SJCRH30 (cell line): ENCODE results near the gene MITF. TPM values are rescaled to one million over a fixed set of nuclear protein-coding genes. Genes with fewer than 3 reads are reported as not detected.

Experiments used
- DNase-seq, 2 experiments: peaks; one replicate each; pipeline ENCODE4 v3.0.0-alpha.2; 2015 to 2020
- H3K27ac ChIP-seq: fragments of 250-450 bp; sonication (Bioruptor Pico); 2 replicates; pipeline ENCODE4 v1.5.1; 2020; ENCODE audit warnings: mild to moderate bottlenecking, moderate library complexity
- H3K27me3 ChIP-seq: fragments of 250-450 bp; sonication (Bioruptor Pico); 2 replicates; pipeline ENCODE4 v1.5.1; 2020; ENCODE audit warnings: mild to moderate bottlenecking, moderate library complexity
- H3K36me3 ChIP-seq: fragments of 250-450 bp; sonication (Bioruptor Pico); 2 replicates; pipeline ENCODE4 v1.5.1; 2020; ENCODE audit warnings: mild to moderate bottlenecking, moderate library complexity
- H3K4me1 ChIP-seq: fragments of 250-450 bp; sonication (Bioruptor Pico); 2 replicates; pipeline ENCODE4 v1.5.1; 2020; ENCODE audit warnings: mild to moderate bottlenecking, moderate library complexity
- H3K4me3 ChIP-seq: fragments of 250-450 bp; sonication (Bioruptor Pico); 2 replicates; pipeline ENCODE4 v1.5.1; 2020; ENCODE audit warnings: mild to moderate bottlenecking, moderate library complexity
- H3K9me3 ChIP-seq: fragments of 250-450 bp; sonication (Bioruptor Pico); replicated peaks from 2 replicates; pipeline ENCODE4 v1.5.1; 2020; ENCODE audit warnings: mild to moderate bottlenecking, moderate library complexity
- total RNA-seq: library from RNA; depleted of rRNA; stranded (reverse); fragments of >200 nt; shearing (Covaris generic); gene quantifications from 2 replicates; pipeline ENCODE4 v1.2.3, GENCODE V29; 2014; rRNA removed

The MITF gene, protein sequence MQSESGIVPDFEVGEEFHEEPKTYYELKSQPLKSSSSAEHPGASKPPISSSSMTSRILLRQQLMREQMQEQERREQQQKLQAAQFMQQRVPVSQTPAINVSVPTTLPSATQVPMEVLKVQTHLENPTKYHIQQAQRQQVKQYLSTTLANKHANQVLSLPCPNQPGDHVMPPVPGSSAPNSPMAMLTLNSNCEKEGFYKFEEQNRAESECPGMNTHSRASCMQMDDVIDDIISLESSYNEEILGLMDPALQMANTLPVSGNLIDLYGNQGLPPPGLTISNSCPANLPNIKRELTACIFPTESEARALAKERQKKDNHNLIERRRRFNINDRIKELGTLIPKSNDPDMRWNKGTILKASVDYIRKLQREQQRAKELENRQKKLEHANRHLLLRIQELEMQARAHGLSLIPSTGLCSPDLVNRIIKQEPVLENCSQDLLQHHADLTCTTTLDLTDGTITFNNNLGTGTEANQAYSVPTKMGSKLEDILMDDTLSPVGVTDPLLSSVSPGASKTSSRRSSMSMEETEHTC
- total RNA-seq = 2.2 TPM in 2 replicates

DNA sequence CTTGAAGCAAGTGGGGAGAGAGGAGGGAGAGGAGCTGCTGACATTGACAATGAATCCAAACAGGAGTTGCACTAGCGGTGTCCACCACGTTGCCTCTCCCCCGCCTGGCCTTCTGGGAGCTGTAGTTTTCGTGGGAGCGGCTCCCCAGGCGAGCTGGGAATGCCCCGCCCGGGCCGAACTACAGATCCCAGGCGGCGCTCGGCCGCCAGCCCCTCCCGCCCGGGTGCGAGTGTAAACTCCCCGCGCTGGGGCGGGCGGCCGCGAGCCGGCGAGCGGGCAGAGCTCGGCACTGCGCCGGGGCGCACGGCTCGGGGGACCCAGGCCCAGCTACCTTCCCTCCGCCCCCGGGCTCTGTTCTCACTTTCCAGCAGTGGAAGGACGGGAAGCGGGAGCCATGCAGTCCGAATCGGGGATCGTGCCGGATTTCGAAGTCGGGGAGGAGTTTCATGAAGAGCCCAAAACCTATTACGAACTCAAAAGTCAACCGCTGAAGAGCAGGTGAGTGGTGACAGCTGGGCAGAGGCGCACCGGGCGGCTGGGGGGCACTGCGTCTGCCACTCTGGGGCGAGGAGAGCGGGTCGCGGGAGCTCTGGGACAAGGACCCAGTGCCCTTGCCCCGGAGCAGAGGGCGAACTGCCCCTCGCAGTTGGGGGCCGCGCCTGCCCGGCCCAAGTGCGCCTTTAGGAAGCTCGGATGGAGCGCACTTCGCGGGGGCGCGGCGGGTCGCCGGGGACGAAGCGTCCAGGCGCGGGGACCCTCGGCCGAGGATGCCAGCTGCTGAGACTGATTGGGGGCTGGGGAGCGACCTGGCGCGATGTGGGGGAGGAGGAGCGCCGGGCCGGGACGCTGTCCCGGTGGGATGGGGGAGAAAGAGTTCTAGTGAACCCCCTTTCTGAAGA, at the start of gene MITF:
MITF (plus strand) TSS at position 261 of the 899 bp plus-strand sequence; CDS start at position 395, 134 bp downstream.
- Histone ChIP-seq H3K4me1 (no peaks in the 10 kb centered on the region), H3K9me3 (no peaks in the 10 kb centered on the region), H3K27ac (no peak within 1 kb of the TSS)

DNA sequence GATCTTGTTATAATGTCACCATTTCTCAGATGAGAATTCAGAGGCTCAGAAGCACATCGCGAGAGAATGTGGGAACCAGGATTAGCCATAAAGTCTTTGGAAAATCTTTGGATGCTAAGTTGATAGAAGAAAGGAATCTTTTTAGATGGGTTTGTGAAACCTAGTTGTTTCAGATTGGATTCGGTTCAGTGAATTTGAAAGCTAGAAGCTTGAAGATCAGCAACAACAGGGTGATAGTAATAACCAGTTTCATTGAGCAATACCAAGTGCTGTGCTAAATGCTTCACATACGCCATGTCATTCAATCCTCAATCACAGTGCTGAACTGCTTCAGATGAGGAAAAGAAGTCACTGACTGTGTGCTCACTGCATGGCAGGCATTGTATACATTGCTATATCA, 47.4 kb upstream of the MITF start:
- H3K9me3 ChIP-seq = no peaks in the 10 kb centered on the region
- H3K36me3 ChIP-seq = no peaks in the 10 kb centered on the region
- H3K27me3 ChIP-seq = no peaks in the 10 kb centered on the region
- no peaks in the 10 kb centered on the region for H3K4me1 ChIP-seq
- no peak overlapping the region for H3K4me3 ChIP-seq
- H3K27ac ChIP-seq = no peak overlapping the region
- no peak for DNase-seq

More for the DNA sequence above, at the start of gene MITF:
- no peaks in the 10 kb centered on the region for H3K36me3 ChIP-seq
- H3K4me3 ChIP-seq = peak within 1 kb of the TSS; percentile 78
- DNase-seq = peak; percentile 82 to 86
- no peaks in the 10 kb centered on the region for H3K27me3 ChIP-seq

DNA sequence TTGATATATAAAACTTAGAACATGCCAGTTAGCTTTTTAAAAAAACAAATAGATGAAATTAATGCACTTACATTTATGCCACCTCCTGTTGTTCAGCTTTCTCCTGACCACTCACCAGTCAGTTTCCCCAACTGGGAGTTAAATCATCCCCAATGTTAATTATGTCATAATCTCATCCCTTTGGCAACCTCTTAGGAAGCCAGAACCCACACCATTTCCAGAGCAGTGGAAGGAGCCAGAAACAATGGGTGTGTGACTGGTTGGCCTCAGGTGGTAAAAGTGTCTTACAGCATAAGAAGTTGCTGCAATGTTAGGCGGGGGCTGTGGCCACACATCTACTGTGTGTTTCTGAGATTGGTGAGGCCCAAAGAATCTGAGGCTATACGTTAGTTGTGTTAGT, 46.5 kb upstream of the MITF start:
- Histone ChIP-seq H3K4me3 (no peak overlapping the region), H3K27me3 (no peaks in the 10 kb centered on the region), H3K9me3 (no peaks in the 10 kb centered on the region), H3K36me3 (no peaks in the 10 kb centered on the region), H3K4me1 (no peaks in the 10 kb centered on the region), H3K27ac (no peak overlapping the region)
- no peak for DNase-seq

DNA sequence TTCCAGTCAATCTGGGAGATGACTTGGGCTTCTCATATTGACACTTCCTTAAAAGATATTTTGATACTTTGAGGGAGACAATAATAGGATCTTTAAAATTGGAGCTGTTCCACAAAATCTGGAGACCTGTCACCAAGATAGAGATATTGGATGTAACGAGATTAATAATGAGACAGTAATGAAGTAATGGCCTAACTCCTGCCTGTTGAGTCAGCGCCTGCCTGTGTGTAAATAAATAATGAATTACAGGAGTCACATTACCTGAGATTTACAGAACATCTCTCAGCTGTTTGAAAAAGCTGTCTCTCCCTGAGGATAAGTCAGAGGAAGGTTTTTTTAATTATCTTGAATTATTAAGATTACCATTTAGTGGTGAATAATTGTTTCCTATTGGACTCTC, 43.8 kb upstream of the MITF start:
- Histone ChIP-seq H3K36me3 (no peaks in the 10 kb centered on the region), H3K27ac (no peak overlapping the region), H3K27me3 (no peaks in the 10 kb centered on the region), H3K9me3 (no peaks in the 10 kb centered on the region), H3K4me1 (no peaks in the 10 kb centered on the region), H3K4me3 (no peak overlapping the region)
- DNase-seq = no peak

DNA sequence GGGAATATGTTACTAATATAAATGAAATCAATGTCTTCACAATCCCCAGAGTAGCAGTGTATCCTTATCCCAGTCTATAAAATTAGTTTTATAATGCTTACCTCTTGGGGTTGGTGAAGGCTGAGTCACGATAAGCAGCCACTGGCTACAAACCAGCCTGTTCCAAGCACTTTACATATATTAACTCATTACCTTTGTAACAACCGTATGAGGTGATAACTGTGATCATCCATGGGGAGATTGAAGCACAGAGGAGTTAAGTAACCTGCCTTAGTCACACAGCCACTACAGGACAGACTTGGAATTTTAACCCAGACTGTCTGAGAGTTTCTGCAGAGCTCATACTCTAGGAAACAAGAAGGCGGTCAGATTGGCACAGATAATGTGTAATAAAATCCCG, 43.3 kb upstream of the MITF start:
- H3K4me3 ChIP-seq = no peak overlapping the region

DNA sequence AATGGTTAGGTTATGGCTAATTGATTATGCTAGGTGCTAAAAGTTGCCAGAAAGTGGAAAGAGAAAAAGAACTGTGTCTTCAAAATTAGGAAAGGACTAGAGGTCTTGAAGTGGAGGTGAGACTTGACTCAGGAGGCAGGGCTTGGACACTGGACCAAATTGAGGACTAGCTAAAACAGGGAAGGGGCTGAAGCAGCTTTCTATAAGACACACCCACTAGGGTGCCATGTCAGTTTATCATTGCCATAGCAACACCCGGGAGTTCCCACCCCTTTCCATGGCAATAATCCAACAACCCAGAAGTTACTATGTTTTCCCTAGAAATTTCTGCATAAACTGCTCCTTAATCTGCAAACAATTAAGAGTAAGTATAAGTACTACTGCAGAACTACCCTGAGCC, 42.9 kb upstream of the MITF start:
- no peaks in the 10 kb centered on the region for H3K4me1 ChIP-seq
- H3K4me3 ChIP-seq = no peak overlapping the region
- DNase-seq = no peak
- H3K27ac ChIP-seq = no peak overlapping the region
- H3K9me3 ChIP-seq = no peaks in the 10 kb centered on the region
- H3K36me3 ChIP-seq = no peaks in the 10 kb centered on the region
- H3K27me3 ChIP-seq = no peaks in the 10 kb centered on the region

More for the DNA sequence above, 43.3 kb upstream of the MITF start:
- Histone ChIP-seq H3K27ac (no peak overlapping the region), H3K4me1 (no peaks in the 10 kb centered on the region), H3K9me3 (no peaks in the 10 kb centered on the region), H3K36me3 (no peaks in the 10 kb centered on the region), H3K27me3 (no peaks in the 10 kb centered on the region)
- DNase-seq = no peak

DNA sequence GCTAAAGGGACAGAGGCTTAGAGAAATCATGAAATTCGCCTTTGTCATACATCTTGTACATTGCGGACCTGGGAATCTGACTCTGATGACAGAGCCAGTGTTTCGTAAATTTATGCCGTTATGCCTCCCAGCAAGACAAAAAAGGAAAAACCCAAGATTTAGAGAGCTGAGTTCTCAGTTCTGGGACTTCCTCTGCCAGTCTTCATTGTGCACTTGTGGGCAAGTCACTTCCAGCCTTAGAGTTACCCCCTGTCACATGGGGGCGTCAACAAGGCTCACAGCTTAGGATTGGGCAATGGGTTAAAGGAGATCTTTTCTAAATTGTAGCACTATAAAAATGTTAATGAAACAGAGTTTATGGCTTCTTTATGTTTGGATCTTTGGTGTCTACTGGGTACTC, 41.9 kb upstream of the MITF start:
- no peak overlapping the region for H3K27ac ChIP-seq

DNA sequence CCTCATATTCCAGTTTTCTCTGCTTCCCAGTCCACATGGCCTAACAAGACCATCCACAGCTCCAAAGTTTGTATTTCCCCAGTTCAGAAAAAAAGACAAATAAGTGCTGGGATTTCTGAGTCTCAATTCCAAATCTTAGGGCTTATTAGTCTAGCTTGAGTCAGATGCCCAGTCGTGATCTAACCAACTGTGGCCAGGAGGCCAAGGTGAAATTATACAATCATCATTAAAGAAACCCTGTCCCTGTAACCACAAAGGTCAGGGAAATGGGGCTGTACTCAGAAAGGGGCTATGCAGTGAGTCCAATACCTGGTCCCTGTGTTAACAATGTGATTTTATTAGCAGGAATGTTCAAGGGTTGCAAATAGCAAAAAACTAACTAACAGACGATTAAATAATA, 40.5 kb upstream of the MITF start:
- Histone ChIP-seq H3K4me3 (no peak overlapping the region), H3K9me3 (no peaks in the 10 kb centered on the region), H3K36me3 (no peaks in the 10 kb centered on the region), H3K4me1 (no peaks in the 10 kb centered on the region), H3K27ac (no peak overlapping the region), H3K27me3 (no peaks in the 10 kb centered on the region)
- no peak for DNase-seq

More for the DNA sequence above, 41.9 kb upstream of the MITF start:
- Histone ChIP-seq H3K4me3 (no peak overlapping the region), H3K36me3 (no peaks in the 10 kb centered on the region), H3K27me3 (no peaks in the 10 kb centered on the region), H3K9me3 (no peaks in the 10 kb centered on the region), H3K4me1 (no peaks in the 10 kb centered on the region)
- DNase-seq = no peak

DNA sequence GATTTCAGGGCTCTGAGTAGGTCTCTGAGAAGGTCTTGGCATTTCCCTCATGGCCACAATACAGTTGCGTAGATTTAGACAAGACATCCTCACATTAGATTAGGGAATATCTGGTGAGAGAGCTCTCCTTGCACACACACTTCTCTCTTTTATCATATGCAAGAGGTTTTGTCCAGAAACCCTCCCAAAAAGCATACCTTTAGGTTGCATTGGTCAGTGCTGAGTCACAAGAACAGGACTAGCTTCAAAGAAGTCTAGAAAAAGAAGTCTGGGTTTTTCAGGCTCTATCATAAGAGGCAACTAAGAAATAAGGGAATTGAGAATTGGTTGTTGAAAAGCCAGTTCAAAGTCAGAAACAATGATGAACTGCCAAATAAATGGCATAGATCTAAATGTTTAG, 40.1 kb upstream of the MITF start:
- Histone ChIP-seq H3K36me3 (no peaks in the 10 kb centered on the region), H3K27me3 (no peaks in the 10 kb centered on the region), H3K4me1 (no peaks in the 10 kb centered on the region), H3K9me3 (no peaks in the 10 kb centered on the region), H3K4me3 (no peak overlapping the region), H3K27ac (no peak overlapping the region)
- DNase-seq = no peak

DNA sequence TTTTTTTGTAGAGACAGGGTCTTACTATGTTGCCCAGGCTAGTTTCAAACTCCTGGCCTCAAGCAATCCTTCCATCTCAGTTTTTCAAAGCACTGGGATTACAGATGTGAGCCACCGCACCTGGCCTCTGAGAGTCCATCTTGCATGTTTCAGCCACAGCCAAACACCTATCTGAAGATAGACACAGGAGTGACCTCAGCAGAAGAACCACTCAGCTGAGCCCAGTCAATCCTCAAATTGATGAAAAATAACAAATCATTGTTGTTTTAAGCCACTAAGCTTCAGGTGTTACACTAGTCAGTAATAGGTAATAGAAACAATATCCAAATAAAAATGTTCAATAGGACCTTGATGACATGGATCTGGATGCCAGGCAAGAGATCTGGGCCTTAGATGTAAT, 38.3 kb upstream of the MITF start:
- no peak for DNase-seq
- no peaks in the 10 kb centered on the region for H3K27me3 ChIP-seq
- no peak overlapping the region for H3K27ac ChIP-seq
- H3K9me3 ChIP-seq = no peaks in the 10 kb centered on the region
- no peaks in the 10 kb centered on the region for H3K4me1 ChIP-seq
- no peaks in the 10 kb centered on the region for H3K36me3 ChIP-seq
- H3K4me3 ChIP-seq = no peak overlapping the region

DNA sequence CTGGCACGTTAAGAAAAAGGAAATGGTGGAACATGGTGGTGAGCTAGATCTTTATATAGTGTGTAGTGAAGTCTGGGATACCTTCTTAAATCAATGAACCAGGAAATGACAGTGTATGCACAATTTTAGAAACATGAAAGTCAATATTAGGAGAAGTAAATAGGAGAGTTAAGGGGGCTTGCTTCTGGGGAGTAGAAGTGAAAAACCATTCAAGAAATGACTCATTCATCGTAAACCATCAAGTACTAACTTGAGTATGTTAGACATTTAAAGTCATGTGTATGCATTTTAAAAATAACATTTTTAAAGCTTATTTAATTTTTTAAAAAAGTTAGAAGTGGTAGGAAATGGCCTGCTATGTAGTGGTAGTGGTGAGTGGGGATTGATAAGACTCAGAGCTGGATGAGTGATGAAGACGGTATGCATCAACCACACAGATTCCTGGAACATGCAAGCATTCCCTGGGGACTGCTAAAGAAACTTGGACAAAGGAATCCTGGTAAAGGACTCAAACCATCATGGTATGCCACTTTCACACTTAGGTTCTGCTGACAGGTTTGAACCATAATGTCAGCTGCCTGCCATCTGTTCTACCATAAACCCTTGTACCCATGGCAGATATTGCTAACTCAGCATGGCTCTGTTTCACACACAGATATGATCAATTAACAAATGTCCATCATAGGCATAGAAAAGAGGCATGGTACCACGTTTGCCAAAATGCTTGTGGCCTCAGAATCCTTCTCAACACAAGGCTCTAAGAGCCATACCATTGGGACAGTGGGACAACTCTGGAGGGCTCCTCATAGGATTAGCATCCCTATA, 28.9 kb upstream of the MITF start:
- DNase-seq = peak; percentile 18 to 21
- H3K4me3 ChIP-seq = no peak overlapping the region
- H3K27ac ChIP-seq = no peak overlapping the region
- no peaks in the 10 kb centered on the region for H3K36me3 ChIP-seq
- no peaks in the 10 kb centered on the region for H3K4me1 ChIP-seq
- H3K9me3 ChIP-seq = no peaks in the 10 kb centered on the region
- no peaks in the 10 kb centered on the region for H3K27me3 ChIP-seq

DNA sequence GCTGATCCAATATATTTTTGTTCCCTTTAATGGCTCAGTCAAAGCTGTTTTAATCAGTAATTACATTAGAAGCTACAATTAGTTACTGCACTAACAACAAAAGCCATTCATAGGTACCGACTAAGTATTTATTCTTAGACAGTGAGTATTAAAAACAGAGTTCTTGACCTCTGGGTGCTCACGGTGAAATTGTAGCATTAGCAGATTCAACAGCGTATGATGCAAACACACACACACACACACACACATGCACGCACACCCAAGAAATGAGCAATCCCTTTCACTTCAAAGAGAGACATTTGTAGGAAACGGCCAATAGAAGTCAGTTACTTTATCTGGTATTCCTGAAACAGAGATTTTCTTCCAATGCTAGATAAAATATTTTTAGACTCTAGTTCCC, 27.0 kb upstream of the MITF start:
- Histone ChIP-seq H3K27ac (no peak overlapping the region), H3K27me3 (no peaks in the 10 kb centered on the region), H3K36me3 (no peaks in the 10 kb centered on the region), H3K9me3 (no peaks in the 10 kb centered on the region), H3K4me3 (no peak overlapping the region), H3K4me1 (no peaks in the 10 kb centered on the region)
- no peak for DNase-seq

DNA sequence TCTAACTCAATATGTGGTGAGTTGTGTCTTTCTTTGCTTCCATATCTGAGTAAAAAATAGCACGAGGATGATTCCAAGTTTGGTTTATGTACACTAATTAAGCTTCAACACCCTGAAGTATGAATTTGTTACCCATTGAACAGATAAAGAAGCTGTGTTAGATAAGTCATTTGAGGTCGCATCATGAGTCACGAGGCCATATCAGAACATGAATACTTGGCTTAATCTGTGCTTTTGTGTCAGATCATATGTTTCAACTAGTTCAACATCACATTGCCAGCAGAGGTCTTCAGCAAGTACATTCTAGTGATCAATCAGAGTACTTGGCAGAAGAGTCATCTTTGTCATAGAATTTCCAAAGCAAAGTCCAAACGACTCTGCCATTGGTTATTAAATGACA, 26.3 kb upstream of the MITF start:
- no peaks in the 10 kb centered on the region for H3K36me3 ChIP-seq
- DNase-seq = no peak
- H3K4me1 ChIP-seq = no peaks in the 10 kb centered on the region
- no peaks in the 10 kb centered on the region for H3K9me3 ChIP-seq
- H3K4me3 ChIP-seq = no peak overlapping the region
- no peak overlapping the region for H3K27ac ChIP-seq
- H3K27me3 ChIP-seq = no peaks in the 10 kb centered on the region

DNA sequence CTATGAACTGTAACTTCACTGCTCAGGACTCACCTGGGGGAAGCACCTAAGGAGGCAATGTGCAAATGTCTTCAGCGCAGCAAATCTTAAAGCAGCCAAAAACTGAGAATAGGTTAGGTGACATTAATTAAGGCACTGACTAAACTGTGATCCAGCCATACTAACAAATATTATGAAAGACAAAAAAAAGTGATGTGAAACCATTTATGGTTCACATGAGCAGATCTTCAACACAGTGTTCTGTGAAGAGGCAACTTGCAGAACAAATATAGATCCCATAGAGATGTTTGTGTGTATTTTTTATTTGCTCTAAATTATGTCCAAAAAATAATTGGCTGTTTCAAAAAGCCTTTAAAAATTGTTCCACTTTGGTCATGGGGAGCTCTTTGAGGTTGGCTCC, 24.1 kb upstream of the MITF start:
- H3K4me3 ChIP-seq = no peak overlapping the region
- no peaks in the 10 kb centered on the region for H3K36me3 ChIP-seq
- no peaks in the 10 kb centered on the region for H3K4me1 ChIP-seq
- no peaks in the 10 kb centered on the region for H3K9me3 ChIP-seq
- no peak overlapping the region for H3K27ac ChIP-seq
- DNase-seq = no peak
- H3K27me3 ChIP-seq = no peaks in the 10 kb centered on the region
